GM19099 (cell line): ENCODE results near the gene CPE.

Experiments used
- POLR2A ChIP-seq: IDR thresholded peaks from 3 replicates; pipeline ENCODE4 v1.6.1; 2011; ENCODE audit warnings: low read depth; ENCODE audit not compliant: insufficient read length; ENCODE audit errors: extremely low read depth

The CPE gene

GRCh38 chr4:165464376-165464775 is 85.6 kb downstream of the CPE start:
- TF ChIP-seq POLR2A = no peak

DNA sequence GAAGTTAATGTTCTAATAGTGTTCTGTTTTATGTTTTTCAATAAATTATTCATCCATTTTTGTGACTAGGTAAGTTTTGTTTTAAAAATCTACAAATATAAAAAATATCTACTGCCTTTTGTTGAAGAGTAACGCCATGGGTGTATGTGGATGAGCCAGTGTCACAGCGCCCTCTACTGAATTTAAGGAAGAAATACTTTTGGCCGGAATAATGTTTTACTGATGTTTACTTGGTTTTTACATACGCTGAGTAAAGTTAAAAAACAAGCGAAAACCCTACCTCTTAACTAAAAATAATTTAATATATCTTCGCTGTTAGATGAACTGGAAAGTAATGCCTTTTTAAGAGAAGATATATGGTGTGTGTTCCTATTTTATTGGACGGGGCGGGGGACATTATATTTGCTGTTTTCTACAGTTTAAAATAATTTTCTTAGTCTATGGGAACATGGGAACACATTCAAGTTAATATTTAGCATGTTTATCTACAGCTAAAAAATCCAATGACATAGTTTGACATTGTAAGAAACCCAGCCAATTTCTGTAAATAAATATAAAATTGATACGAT is 86.1 kb downstream of the CPE start:
- TF ChIP-seq POLR2A = no peak

GRCh38 chr4:165470009-165470408 is 91.2 kb downstream of the CPE start:
- TF ChIP-seq POLR2A = no peak

DNA sequence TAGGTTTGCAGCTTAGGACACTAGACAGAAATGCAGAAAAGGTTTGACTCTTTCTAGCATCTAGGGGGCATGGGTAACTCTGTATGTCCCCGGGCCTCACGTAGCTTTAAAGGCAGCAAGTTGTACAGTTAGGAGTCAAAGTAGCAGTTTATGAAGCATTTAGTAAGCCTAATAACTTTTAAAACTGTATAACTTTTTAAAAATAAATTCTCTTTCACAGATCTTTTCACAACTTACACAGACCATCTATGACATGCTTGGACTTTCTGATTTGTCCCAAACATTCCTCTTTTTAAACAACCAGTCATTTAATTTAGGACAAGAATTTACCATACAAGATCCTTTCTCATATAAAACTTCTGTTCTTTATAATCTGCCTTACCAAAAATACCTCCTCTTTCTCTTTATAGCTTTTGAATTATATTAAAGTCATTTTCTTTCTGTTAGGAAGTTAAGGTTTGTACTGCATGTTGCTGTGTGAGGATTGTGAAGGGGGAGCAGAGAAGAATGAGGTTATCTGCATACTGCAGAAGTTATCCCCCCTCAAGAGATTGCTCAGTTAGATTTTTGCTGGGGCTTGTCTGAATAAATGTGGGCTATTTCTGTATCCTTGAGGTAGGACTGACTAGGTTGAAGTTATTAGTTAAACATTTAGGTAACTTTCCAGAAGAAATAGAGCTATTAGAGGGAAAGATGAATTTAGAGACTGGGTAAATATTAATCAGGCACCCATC is 94.3 kb downstream of the CPE start:
- no peak for TF ChIP-seq POLR2A

DNA sequence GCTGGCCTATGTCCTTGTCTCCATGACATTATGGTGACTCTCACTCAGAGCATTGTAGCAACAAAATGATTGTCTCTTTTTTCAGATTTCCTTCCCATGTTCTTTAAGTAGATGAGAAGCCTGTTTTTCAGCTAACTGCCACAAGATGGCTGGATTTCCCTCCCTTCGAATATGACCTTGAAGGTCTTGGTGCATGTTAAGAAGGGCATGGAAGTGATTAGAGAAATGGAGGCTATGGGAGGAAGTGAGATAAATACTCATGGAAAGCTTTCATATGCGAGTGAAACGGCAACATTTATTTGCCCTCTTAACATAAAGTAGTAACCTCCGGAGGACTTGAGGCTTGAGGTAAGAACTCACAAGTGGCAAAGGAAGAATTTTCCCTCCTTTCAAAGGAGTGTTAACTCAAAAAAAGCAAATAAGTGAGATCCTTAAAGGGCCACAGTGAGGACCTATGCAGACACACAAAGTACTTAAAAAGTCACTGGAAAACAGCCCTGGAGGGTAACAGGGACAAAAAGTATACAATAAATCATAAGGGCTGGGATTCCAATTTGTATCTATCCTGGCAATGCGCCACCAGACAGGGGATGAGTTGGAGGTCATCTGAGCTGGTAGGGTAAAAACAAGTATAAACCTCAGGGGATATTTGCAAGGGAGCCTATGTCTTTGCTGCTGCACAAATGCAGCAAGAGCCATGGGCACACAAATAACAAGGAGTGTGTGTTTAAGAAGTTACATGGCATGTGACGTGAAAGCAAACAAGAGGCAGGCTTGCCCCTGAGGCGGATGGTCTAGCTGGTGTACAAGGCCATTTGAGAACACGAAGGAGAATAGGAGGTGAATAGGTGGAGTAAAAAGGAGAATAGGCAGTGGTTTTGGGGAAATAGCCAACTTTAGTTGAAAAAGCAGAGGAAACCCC is 96.2 kb downstream of the CPE start:
- no peak for TF ChIP-seq POLR2A

GRCh38 chr4:165475706-165476070 is 96.9 kb downstream of the CPE start:
- no peak for TF ChIP-seq POLR2A

GRCh38 chr4:165476214-165477098 is 97.6 kb downstream of the CPE start:
- no peak for TF ChIP-seq POLR2A

GRCh38 chr4:165477799-165478198 is 99.0 kb downstream of the CPE start:
- no peak for TF ChIP-seq POLR2A

DNA sequence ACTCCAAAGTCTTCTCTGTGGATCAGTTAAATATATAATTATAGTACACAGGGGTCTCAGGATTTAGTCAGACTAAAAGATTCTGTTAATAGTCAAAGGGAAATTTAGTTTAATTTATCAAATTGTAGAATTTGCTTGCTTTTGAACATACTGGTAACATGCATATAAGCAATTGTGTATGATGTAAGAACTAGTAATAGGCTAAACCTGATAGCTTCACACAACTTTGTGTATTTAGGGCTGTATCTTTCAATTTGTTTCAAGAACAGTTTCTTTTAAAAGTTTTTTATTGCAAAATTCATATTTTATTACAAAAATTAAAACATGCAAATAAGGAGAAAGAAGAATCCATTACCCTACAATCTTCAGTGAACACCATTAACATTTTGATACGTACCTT is 99.5 kb downstream of the CPE start:
- TF ChIP-seq POLR2A = no peak

DNA sequence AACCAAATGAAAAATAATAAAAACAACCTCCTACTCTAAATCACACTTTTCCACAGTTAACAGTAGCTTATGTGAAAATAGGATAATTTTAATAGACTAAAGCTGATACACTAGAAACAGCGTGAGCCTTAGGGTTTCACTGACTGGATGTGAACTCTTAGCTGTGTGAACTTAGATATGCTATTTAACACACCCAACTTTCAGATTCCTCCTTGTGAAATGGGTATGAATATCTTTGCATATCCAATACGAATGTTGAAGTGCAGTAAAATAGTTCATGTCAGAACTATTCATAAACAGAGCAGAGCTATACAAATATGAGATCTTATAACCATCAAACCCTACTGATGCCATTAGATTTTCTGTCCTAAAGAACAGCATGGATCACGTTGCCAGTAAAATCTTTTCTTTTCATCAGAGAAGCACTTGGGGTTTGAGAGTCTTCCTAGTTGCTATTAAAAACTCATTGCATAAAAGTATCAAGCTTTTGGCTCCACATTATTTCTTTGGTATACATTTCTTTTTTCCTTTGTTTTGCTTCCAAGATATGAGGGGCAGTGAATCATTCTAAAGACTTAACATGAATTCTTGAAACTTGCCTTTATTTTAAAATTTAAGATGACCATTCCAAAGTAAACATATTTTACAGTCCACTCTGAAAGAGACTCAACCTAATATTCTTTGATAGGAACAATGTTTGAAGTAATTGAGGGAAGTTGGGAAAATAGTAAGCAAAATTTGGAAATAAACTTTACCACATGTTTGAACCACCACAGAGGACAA is 102.4 kb downstream of the CPE start:
- TF ChIP-seq POLR2A = no peak

DNA sequence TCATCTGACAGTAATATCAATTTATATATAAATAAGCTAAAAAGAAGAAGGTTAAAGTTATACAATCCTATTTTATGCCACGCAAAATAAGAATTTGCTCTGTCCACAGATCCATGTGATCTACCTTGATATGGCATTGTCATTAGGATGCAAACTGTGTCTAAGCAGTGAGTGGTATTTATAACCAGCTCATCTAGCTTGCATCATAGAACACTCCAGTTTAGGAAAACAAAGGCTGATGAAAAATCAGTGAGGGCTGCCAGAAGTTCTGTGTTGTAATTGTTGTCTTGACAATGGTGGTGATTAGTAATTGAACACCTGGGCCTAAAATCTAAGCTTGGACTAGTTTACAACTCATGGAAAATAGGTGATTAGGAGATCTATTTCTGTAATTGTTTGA is 111.0 kb downstream of the CPE start:
- TF ChIP-seq POLR2A = no peak

- no peak for TF ChIP-seq POLR2A
These were observed 114.6 kb downstream of the CPE start for GRCh38 chr4:165493359-165493758.

GRCh38 chr4:165502916-165503907 is 124.4 kb downstream of the CPE start:
- TF ChIP-seq POLR2A = no peak
